Measurements from ENCODE around the gene PIWIL4.

Gene PIWIL4

GRCh38 chr11:94567181-94567670, at the start of gene PIWIL4:
PIWIL4 (plus strand) TSS chr11:94567368; CDS start chr11:94567519, 151 bp downstream.
- FAIRE-seq (no peak), DNase-seq (ENCODE audit: insufficient read length, low spot score) (no peak)
- no peak for TF ChIP-seq POLR2A (IDR thresholded peaks at IDR 0.05; ENCODE audit: low read depth, low read length)

- TF ChIP-seq POLR2A (IDR thresholded peaks at IDR 0.05; ENCODE audit: low read depth, low read length) = no peak
- DNase-seq (ENCODE audit: insufficient read length, low spot score) (no peak), FAIRE-seq (no peak)
These were observed 48.9 kb upstream of the PIWIL4 start for GRCh38 chr11:94518300-94518699.

- DNase-seq (ENCODE audit: insufficient read length, low spot score) (no peak), FAIRE-seq (no peak)
- TF ChIP-seq POLR2A (IDR thresholded peaks at IDR 0.05; ENCODE audit: low read depth, low read length) = no peak
These were observed 47.6 kb upstream of the PIWIL4 start for GRCh38 chr11:94519478-94520084.

GRCh38 chr11:94521684-94522083, 45.5 kb upstream of the PIWIL4 start:
- TF ChIP-seq POLR2A (IDR thresholded peaks at IDR 0.05; ENCODE audit: low read depth, low read length) = no peak
- DNase-seq (ENCODE audit: insufficient read length, low spot score) (no peak), FAIRE-seq (no peak)

- DNase-seq (ENCODE audit: insufficient read length, low spot score) (no peak), FAIRE-seq (no peak)
- TF ChIP-seq POLR2A (IDR thresholded peaks at IDR 0.05; ENCODE audit: low read depth, low read length) = no peak
These were observed 42.8 kb upstream of the PIWIL4 start for GRCh38 chr11:94524341-94524740.

- FAIRE-seq (no peak), DNase-seq (ENCODE audit: insufficient read length, low spot score) (no peak)
- TF ChIP-seq POLR2A (IDR thresholded peaks at IDR 0.05; ENCODE audit: low read depth, low read length) = no peak
These were observed 41.4 kb upstream of the PIWIL4 start for GRCh38 chr11:94525546-94526324.

- no peak for FAIRE-seq
- DNase-seq (ENCODE audit: insufficient read length, low spot score) = no peak
- no peak for TF ChIP-seq POLR2A (IDR thresholded peaks at IDR 0.05; ENCODE audit: low read depth, low read length)
These were observed 40.3 kb upstream of the PIWIL4 start for GRCh38 chr11:94526645-94527438.

GRCh38 chr11:94528551-94528950, 38.6 kb upstream of the PIWIL4 start:
- TF ChIP-seq POLR2A (IDR thresholded peaks at IDR 0.05; ENCODE audit: low read depth, low read length) = no peak
- no peak for DNase-seq (ENCODE audit: insufficient read length, low spot score)
- no peak for FAIRE-seq

- no peak for FAIRE-seq
- TF ChIP-seq POLR2A (IDR thresholded peaks at IDR 0.05; ENCODE audit: low read depth, low read length) = no peak
These were observed 35.0 kb upstream of the PIWIL4 start for GRCh38 chr11:94532211-94532610.

GRCh38 chr11:94533206-94533605, 34.0 kb upstream of the PIWIL4 start:
- FAIRE-seq = no peak
- no peak for DNase-seq (ENCODE audit: insufficient read length, low spot score)
- no peak for TF ChIP-seq POLR2A (IDR thresholded peaks at IDR 0.05; ENCODE audit: low read depth, low read length)

More at GRCh38 chr11:94532211-94532610, 35.0 kb upstream of the PIWIL4 start:
- DNase-seq (ENCODE audit: insufficient read length, low spot score) = no peak

- DNase-seq (ENCODE audit: insufficient read length, low spot score) = no peak
- FAIRE-seq = no peak
- TF ChIP-seq POLR2A (IDR thresholded peaks at IDR 0.05; ENCODE audit: low read depth, low read length) = no peak
These were observed 33.2 kb upstream of the PIWIL4 start for GRCh38 chr11:94533696-94534630.

- FAIRE-seq (no peak), DNase-seq (ENCODE audit: insufficient read length, low spot score) (no peak)
- TF ChIP-seq POLR2A (IDR thresholded peaks at IDR 0.05; ENCODE audit: low read depth, low read length) = no peak
These were observed 30.8 kb upstream of the PIWIL4 start for GRCh38 chr11:94536386-94536785.

GRCh38 chr11:94537031-94537600, 30.1 kb upstream of the PIWIL4 start:
- no peak for TF ChIP-seq POLR2A (IDR thresholded peaks at IDR 0.05; ENCODE audit: low read depth, low read length)

More at GRCh38 chr11:94537031-94537600, 30.1 kb upstream of the PIWIL4 start:
- DNase-seq (ENCODE audit: insufficient read length, low spot score) = no peak
- no peak for FAIRE-seq
